ENCODE measurements around the gene SEZ6L.

The SEZ6L gene

DNA sequence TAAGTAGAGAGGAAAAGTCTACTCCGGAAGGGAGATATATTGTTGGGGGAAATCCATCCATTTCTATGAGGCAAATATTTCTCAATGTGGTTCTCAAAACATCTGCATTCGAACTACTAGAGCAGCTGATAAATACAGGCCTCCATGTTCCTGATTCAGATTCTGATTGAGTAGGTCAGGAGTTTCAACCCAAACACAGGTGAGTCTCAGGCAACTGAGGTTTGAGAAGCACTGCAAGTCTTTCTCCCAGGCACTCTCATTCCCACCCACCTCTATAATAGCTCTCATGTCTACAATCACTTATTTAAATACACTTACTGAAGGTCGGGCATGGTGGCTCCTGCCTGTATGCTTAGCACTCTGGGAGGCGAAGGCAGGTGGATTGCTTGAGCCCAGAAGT lies 245.1 kb downstream of the SEZ6L start:
- H3K27me3 ChIP-seq (ENCODE audit: insufficient read depth, low read length, poor library complexity, severe bottlenecking): peaks cover 16% of the 10 kb centered on the region
- no peaks in the 10 kb centered on the region for H3K9me3 ChIP-seq (ENCODE audit: insufficient read depth, low read depth, low read length)
- H3K36me3 ChIP-seq (ENCODE audit: insufficient read depth, low read length): no peaks in the 10 kb centered on the region
- TF ChIP-seq, protein P1, sequence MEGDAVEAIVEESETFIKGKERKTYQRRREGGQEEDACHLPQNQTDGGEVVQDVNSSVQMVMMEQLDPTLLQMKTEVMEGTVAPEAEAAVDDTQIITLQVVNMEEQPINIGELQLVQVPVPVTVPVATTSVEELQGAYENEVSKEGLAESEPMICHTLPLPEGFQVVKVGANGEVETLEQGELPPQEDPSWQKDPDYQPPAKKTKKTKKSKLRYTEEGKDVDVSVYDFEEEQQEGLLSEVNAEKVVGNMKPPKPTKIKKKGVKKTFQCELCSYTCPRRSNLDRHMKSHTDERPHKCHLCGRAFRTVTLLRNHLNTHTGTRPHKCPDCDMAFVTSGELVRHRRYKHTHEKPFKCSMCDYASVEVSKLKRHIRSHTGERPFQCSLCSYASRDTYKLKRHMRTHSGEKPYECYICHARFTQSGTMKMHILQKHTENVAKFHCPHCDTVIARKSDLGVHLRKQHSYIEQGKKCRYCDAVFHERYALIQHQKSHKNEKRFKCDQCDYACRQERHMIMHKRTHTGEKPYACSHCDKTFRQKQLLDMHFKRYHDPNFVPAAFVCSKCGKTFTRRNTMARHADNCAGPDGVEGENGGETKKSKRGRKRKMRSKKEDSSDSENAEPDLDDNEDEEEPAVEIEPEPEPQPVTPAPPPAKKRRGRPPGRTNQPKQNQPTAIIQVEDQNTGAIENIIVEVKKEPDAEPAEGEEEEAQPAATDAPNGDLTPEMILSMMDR (conservative IDR thresholded peaks at IDR 0.05; ENCODE audit: low read length): no peak
- no peak for TF ChIP-seq EZH2phosphoT487 (IDR thresholded peaks at IDR 0.05; ENCODE audit: borderline replicate concordance)
- H2AFZ ChIP-seq (ENCODE audit: low read length): no peak overlapping the region
- no peaks in the 10 kb centered on the region for H3K79me2 ChIP-seq (ENCODE audit: insufficient read depth, low read length)
- no peaks in the 10 kb centered on the region for H3K9me2 ChIP-seq (replicated peaks; ENCODE audit: low read depth, low read length)
- no peaks in the 10 kb centered on the region for H3F3A ChIP-seq (ENCODE audit: low read depth)
- H3K4me2 ChIP-seq (ENCODE audit: low read depth, low read length, poor library complexity, severe bottlenecking): no peak overlapping the region
- H3K4me3 ChIP-seq (ENCODE audit: low read length, poor library complexity, severe bottlenecking): no peak overlapping the region
- no peaks in the 10 kb centered on the region for H3K4me1 ChIP-seq (ENCODE audit: insufficient read depth, low read length, poor library complexity, severe bottlenecking)
- no peak overlapping the region for H3K9ac ChIP-seq (ENCODE audit: low read depth, low read length, poor library complexity, severe bottlenecking)
- H4K20me1 ChIP-seq (ENCODE audit: insufficient read depth, low read length, poor library complexity, severe bottlenecking): no peaks in the 10 kb centered on the region

DNA sequence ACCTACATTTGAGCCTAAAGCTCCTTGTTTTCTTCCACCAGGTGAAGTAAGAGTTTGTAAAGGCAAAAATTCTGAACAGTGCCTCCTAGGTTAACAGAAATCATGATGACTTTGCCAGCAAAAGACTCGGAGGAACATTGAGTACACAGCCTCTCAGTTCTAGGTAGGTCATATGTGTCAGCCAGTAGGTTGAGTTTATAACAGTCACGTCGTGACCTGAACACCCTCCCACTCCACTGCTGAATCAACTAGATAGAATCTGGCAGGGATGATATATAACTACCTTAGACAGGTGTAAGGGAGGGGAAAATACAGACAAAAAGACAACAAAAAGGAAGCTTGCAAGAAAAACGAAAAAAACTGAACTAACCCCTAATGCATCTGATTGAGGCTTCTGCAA lies 247.0 kb downstream of the SEZ6L start:
- Histone ChIP-seq H3K9me2 (replicated peaks; ENCODE audit: low read depth, low read length) (no peaks in the 10 kb centered on the region), H4K20me1 (ENCODE audit: insufficient read depth, low read length, poor library complexity, severe bottlenecking) (no peaks in the 10 kb centered on the region), H3K4me3 (ENCODE audit: low read length, poor library complexity, severe bottlenecking) (no peak overlapping the region), H3K4me1 (ENCODE audit: insufficient read depth, low read length, poor library complexity, severe bottlenecking) (no peaks in the 10 kb centered on the region), H3K27me3 (ENCODE audit: insufficient read depth, low read length, poor library complexity, severe bottlenecking) (peaks cover 7% of the 10 kb centered on the region), H3K36me3 (ENCODE audit: insufficient read depth, low read length) (no peaks in the 10 kb centered on the region), H2AFZ (ENCODE audit: low read length) (no peak overlapping the region), H3F3A (ENCODE audit: low read depth) (no peaks in the 10 kb centered on the region), H3K79me2 (ENCODE audit: insufficient read depth, low read length) (no peaks in the 10 kb centered on the region), H3K4me2 (ENCODE audit: low read depth, low read length, poor library complexity, severe bottlenecking) (no peak overlapping the region), H3K9ac (ENCODE audit: low read depth, low read length, poor library complexity, severe bottlenecking) (no peak overlapping the region), H3K9me3 (ENCODE audit: insufficient read depth, low read depth, low read length) (no peaks in the 10 kb centered on the region)
- TF ChIP-seq EZH2phosphoT487 (IDR thresholded peaks at IDR 0.05; ENCODE audit: borderline replicate concordance): no peak
- TF ChIP-seq, protein P1 (conservative IDR thresholded peaks at IDR 0.05; ENCODE audit: low read length): no peak

DNA sequence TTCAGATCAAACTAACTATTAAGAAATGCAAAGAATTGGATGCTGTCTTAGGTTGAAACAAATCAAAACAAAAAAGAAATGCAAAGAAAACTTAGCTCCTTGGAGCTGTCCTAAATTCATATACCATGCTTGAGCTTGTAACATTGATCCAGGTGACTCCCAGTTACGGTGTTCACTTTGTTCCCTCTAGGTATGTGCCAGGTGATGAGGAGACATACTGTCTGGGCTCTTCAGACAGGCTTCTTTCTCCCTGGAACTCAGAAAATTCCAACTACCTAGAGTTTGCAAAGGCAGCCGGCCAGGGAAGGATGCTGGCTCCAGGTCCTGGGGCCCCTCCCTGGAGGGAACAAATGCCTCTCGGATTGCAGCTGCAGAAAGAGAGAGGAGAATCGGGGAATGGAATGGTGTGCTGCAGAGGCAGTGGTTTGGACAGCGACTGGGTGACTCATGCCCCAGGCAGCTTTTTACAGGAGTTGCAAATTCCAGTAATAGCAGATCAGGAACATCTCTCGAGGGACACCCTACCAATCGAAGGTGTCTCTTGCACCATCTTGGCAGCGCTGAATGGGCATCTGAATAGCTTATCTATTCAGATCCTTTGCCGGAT lies 247.5 kb downstream of the SEZ6L start:
- no peaks in the 10 kb centered on the region for H4K20me1 ChIP-seq (ENCODE audit: insufficient read depth, low read length, poor library complexity, severe bottlenecking)

More for the DNA sequence above, 247.5 kb downstream of the SEZ6L start:
- Histone ChIP-seq H3K9me2 (replicated peaks; ENCODE audit: low read depth, low read length) (no peaks in the 10 kb centered on the region), H2AFZ (ENCODE audit: low read length) (no peak overlapping the region), H3K9me3 (ENCODE audit: insufficient read depth, low read depth, low read length) (no peaks in the 10 kb centered on the region), H3K36me3 (ENCODE audit: insufficient read depth, low read length) (no peaks in the 10 kb centered on the region), H3K4me1 (ENCODE audit: insufficient read depth, low read length, poor library complexity, severe bottlenecking) (no peaks in the 10 kb centered on the region), H3K4me2 (ENCODE audit: low read depth, low read length, poor library complexity, severe bottlenecking) (no peak overlapping the region), H3K79me2 (ENCODE audit: insufficient read depth, low read length) (no peaks in the 10 kb centered on the region), H3K27me3 (ENCODE audit: insufficient read depth, low read length, poor library complexity, severe bottlenecking) (peaks cover 3% of the 10 kb centered on the region), H3K4me3 (ENCODE audit: low read length, poor library complexity, severe bottlenecking) (no peak overlapping the region), H3K9ac (ENCODE audit: low read depth, low read length, poor library complexity, severe bottlenecking) (no peak overlapping the region), H3F3A (ENCODE audit: low read depth) (no peaks in the 10 kb centered on the region)
- TF ChIP-seq, protein P1 (conservative IDR thresholded peaks at IDR 0.05; ENCODE audit: low read length): no peak
- no peak for TF ChIP-seq EZH2phosphoT487 (IDR thresholded peaks at IDR 0.05; ENCODE audit: borderline replicate concordance)

All from Loucy (cell line).